GM21423 (cell line): Measurements from ENCODE around the gene GABRA5.

Experiments used
- ATAC-seq: cut with Tn5 transposase; IDR thresholded peaks from one replicate; pipeline ENCODE4 v1.9.1; 2021; ENCODE audit warnings: mild to moderate bottlenecking, moderate library complexity; ENCODE audit not compliant: unreplicated experiment

GABRA5 gene

GRCh38 chr15:26985050-26985449 is 118.2 kb downstream of the GABRA5 start:
- no peak for ATAC-seq

GRCh38 chr15:26996250-26996649 is 129.4 kb downstream of the GABRA5 start:
- ATAC-seq: no peak
